HG02938 (cell line): ENCODE data around the gene CYTL1.
"Not testable (repeated sequence)": the region's sequence is repeated elsewhere in the genome, so short reads cannot be mapped to it uniquely, and the experiment has no call there.

Experiments used
- ATAC-seq: cut with Tn5 transposase; IDR thresholded peaks from one replicate; pipeline ENCODE4 v1.9.1; 2021; ENCODE audit warnings: mild to moderate bottlenecking, moderate library complexity; ENCODE audit not compliant: unreplicated experiment

Gene CYTL1

GRCh38 chr4:5019274-5019673, at the start of gene CYTL1:
TSS of gene CYTL1 (minus strand) at chr4:5019458. CDS start at chr4:5019445, 13 bp downstream.
- no peak for ATAC-seq

- ATAC-seq, result no peak
Observed at GRCh38 chr4:5067908-5068307, 48.6 kb upstream of the CYTL1 start.

GRCh38 chr4:5066968-5067367, 47.7 kb upstream of the CYTL1 start:
- not testable (repeated sequence) for ATAC-seq

GRCh38 chr4:5066101-5066500, 46.8 kb upstream of the CYTL1 start:
- no peak for ATAC-seq

- no peak for ATAC-seq
Observed at GRCh38 chr4:5055411-5055810, 36.2 kb upstream of the CYTL1 start.

- ATAC-seq, result no peak
Observed at GRCh38 chr4:5054532-5054931, 35.3 kb upstream of the CYTL1 start.

GRCh38 chr4:5052726-5053425, 33.6 kb upstream of the CYTL1 start:
- no peak for ATAC-seq

- ATAC-seq, result no peak
Observed at GRCh38 chr4:5052204-5052702, 33.0 kb upstream of the CYTL1 start.

- ATAC-seq, result no peak
Observed at GRCh38 chr4:5051278-5052203, 32.3 kb upstream of the CYTL1 start, which contains the start of gene STK32B. TSS of gene STK32B (plus strand) at chr4:5051480.

GRCh38 chr4:5050520-5051277, 31.4 kb upstream of the CYTL1 start:
- ATAC-seq, result no peak

- ATAC-seq, result no peak
Observed at GRCh38 chr4:5048721-5049120, 29.5 kb upstream of the CYTL1 start.

GRCh38 chr4:5045097-5045496, 25.8 kb upstream of the CYTL1 start:
- no peak for ATAC-seq

GRCh38 chr4:5044341-5044740, 25.1 kb upstream of the CYTL1 start:
- no peak for ATAC-seq

GRCh38 chr4:5043579-5043978, 24.3 kb upstream of the CYTL1 start:
- no peak for ATAC-seq

GRCh38 chr4:5041699-5042098, 22.4 kb upstream of the CYTL1 start:
- ATAC-seq, result no peak

- no peak for ATAC-seq
Observed at GRCh38 chr4:5040856-5041620, 21.8 kb upstream of the CYTL1 start.

- no peak for ATAC-seq
Observed at GRCh38 chr4:5039800-5040199, 20.5 kb upstream of the CYTL1 start.

- no peak for ATAC-seq
Observed at GRCh38 chr4:5037553-5038551, 18.6 kb upstream of the CYTL1 start.

GRCh38 chr4:5036239-5036638, 17.0 kb upstream of the CYTL1 start:
- no peak for ATAC-seq
